CD4-positive, alpha-beta memory T cell (primary cell): Measurements from ENCODE around the gene CTDSPL. TPM values are rescaled to one million over a fixed set of nuclear protein-coding genes. Genes with fewer than 3 reads are reported as not detected.
A peak's percentile ranks its signal among the peaks of the same experiment; 100 is the strongest.

Source experiments
- microRNA-seq: library from miRNA; unstranded; fragments of <30 nt; microRNA quantifications from one replicate; pipeline ENCODE4 v1.2.0, GENCODE V29; 2021; ENCODE audit warnings: borderline replicate concordance, borderline number of aligned reads, borderline microRNAs expressed, mixed read lengths
- polyA plus RNA-seq, 2 donors: library from polyadenylated mRNA; unstranded; fragments of 300-500 nt; fragmentation: Illumina TruSeq; gene quantifications; one replicate each; pipeline ENCODE4 v1.2.3, GENCODE V29; 2021
- total RNA-seq, 2 experiments: library from RNA; stranded (reverse); gene quantifications; one replicate each; pipeline ENCODE4 v1.2.3, GENCODE V29; 2021

CTDSPL gene
- total and polyA plus RNA-seq, 4 experiments from 2014 or later = 0.08 to 0.73 (median 0.61) TPM; not detected in 1

Small RNAs within 50 kb of the gene (microRNA-seq; reads per million reads assigned to microRNA genes)
- gene MIR26A1 = 211 reads per million, percentile 73 among the genes with 10 or more reads in this experiment

Other genes with a start within 250 kb of the CTDSPL start
- 10 to 100 TPM; 41.7 to 43.4 TPM for gene VILL, start 128.9 kb downstream of the CTDSPL start, total RNA-seq
- gene VILL, start 128.9 kb downstream of the CTDSPL start, polyA plus RNA-seq = 10 to 100 TPM; 13.4 to 18.0 TPM
- 10 to 100 TPM; 81.2 to 93.9 TPM for gene PLCD1, start 167.8 kb downstream of the CTDSPL start, total RNA-seq
- gene PLCD1, start 167.8 kb downstream of the CTDSPL start, polyA plus RNA-seq = 10 to 100 TPM; 38.4 to 41.2 TPM
- 10 to 100 TPM; 13.2 to 15.1 TPM for gene DLEC1, start 177.3 kb downstream of the CTDSPL start, total RNA-seq
- 1 to 10 TPM in 1 of 2 donors, under 1 TPM in 1; 0.49 to 1.3 TPM for gene DLEC1, start 177.3 kb downstream of the CTDSPL start, polyA plus RNA-seq